GM19463 (cell line): ENCODE data around the gene CORIN.
"Not testable (repeated sequence)": the region's sequence is repeated elsewhere in the genome, so short reads cannot be mapped to it uniquely, and the experiment has no call there.

Experiments used
- ATAC-seq: cut with Tn5 transposase; IDR thresholded peaks from one replicate; pipeline ENCODE4 v1.9.1; 2021; ENCODE audit warnings: mild to moderate bottlenecking, moderate library complexity; ENCODE audit not compliant: unreplicated experiment

Gene CORIN

DNA sequence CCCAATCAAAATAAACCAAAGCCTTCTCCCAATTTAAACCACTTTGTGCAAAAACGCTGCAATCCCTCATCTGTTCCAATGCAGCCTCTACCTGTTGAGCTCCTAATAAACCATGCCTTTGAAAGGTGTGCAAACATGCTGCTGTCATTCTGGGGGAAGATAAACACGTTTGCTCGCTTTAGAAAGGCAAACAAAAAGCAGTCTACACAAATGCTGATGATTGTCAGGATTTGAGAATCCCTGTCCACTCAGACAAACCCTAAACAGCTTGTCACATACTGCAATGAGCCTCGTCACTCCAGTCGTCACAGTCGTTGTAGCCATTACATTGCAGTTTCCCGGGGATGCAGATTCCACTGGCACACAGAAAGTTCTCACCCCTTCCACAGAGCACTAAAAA is 145.2 kb downstream of the CORIN start:
- no peak for ATAC-seq

DNA sequence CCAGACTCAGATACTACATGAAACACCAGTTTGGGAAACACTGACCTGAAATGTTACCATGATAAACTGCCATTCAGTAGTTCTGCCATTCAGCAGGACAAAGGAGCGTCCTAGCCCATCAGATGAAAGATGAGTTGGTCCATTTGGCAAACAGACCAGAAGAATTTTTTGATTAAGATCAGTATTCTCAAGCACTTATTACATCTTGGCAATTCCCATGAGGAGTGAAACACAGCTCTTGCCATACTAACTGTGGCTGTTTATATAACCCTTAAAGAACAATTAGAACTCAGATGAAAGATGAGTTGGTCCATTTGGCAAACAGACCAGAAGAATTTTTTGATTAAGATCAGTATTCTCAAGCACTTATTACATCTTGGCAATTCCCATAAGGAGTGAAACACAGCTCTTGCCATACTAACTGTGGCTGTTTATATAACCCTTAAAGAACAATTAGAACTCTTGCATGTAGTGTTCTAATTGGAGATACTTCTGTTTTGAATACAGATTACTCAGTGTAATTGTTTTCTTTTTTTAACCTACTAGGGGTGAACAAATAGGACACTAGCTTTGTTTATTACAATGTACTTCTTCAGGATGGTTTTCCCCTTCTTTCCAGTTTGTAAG is 146.0 kb downstream of the CORIN start:
- not testable (repeated sequence) for ATAC-seq

DNA sequence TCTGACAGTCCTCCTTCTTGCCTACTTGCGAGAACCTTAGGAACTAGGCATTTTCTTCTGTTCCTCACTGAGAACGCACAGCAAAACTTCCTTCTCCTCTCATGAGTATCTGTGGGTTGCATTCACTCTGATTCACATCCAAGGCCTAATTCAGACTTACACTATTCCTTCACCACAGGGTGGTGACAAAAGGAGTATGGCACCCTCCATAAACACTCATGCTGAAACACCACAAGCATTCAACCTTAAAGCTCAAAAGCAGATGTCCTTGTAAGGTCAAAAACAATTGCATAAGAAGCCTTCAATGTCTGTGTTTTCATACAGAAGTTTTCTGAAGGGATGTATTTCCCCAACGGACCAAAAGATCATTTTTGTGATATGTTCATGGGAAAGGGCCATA is 147.3 kb downstream of the CORIN start:
- ATAC-seq = peak; percentile 68

DNA sequence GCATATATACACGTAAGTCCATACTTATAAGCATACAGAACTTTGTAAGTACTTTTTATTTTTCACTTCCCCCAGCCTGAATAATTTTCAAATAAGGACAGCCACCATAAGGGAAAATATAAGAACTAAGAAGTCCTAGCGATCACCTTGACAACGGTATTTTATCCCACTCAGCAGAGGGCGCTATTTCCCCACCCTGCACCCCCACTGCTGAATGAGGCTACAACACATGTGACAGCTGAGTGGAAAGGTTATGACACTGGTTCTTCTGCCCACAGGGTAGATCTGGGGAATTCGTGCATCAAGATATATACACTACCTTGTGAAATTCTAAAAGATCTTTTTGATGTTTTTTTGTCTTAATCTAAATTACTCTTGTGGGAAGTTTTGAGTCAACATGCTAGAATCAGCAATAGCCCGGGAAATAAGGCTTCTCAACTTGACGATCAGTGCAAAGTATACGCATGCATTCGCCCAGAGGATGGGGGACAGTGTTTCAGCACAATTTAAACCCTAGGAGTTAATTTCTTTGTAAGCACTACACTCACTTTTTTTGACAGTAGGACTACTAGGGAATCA is 151.5 kb downstream of the CORIN start:
- ATAC-seq = peak; percentile 71

DNA sequence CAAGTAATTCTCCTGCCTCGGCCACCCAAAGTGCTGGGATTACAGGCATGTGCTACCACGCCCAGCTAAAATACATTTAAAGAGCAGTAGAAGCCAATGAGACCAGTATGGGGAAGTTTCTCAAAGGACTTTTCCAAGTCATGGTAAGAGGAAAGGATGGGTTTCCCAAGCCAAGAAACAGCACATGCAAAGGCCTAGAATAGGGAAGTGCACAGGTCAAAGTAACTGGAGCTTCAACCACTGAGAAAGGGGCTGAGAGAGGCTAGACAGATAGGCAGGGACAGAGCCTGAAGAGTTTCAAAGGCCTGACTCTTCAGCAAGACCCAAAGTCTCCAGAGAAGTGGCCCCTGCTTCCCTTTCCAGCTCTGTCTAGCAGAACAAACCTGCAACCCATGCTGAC is 162.1 kb downstream of the CORIN start:
- ATAC-seq = no peak

DNA sequence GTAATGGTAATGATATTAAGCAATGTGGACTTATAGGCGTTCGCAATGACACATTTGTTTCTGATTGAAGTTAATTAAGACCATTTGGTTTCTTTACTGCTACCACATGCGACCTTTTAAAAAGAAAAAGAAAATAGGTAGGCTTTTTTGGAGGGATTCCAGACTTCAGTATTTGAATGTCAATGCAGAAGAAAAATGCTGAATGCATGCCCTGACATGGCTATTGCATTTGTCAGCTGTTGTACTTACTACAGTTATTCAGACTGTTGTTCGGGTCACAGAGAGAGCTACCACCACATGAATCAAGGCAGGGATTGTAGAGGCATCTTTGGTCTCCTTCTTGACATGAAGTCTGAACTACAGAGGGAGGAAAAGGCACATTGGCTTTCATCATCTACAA is 163.7 kb downstream of the CORIN start:
- no peak for ATAC-seq

DNA sequence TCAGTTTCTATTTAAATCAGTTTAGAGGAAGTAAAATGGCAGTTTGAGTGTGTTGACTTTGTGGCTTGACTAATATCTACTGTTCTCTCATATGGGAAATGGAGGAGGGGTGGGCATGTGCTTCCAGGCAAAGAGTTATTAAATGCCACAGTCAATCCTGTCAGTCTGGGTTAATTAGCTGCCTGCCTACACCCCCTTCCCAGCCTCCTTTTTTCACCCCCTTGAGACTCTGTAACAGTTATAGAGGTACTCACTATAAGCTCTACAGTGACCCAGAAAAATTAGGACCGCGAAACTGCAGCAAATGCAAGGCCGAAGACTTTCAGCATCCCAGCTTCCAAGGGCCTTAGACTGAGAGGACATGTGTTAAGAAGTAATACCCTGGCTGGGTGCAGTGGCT is 165.2 kb downstream of the CORIN start:
- no peak for ATAC-seq

DNA sequence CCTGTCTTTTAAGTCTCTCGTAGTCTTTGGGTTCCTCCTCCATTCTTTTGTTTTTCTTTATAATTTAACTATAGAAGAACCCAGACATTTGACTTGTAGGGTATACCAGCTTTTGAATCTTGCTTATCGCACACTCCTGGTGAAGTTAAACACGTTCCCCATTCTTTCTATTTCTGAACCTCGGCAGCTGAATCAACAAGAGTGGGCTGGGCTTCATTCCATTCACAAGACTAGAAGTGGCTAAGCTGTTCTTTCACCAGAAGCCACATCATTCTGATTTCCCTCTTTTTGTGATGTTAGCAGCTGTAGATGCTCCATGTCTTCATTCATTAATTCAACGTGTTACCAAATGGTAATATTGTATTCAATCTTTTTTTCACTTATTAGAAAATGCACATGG is 167.9 kb downstream of the CORIN start:
- no peak for ATAC-seq

DNA sequence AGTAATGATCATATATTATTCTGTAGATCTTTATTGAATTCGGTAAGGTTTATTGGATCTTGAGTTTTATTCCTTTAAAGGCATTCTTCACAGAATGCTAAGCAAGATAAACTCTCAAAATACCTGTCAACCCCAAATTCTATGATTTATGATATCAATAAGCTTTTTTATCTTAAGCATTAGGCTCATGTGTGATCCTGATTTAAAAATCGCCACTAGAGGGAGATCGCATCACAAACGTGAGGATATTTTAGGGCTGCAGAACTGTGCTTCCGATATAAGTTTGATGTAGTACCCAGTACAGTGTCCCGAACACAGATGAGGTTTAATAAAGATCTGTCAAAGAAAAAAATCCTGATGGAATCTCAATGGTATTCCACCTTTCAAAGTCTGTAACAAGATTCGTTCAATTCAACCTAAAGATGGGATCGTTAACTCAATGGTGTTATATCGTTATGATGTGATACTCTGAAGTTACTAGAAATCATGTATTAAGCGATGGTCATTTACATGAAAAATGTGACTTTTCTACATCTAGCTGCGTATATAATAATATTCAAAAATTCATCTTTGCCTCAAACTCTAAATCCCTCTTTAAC is 169.0 kb downstream of the CORIN start:
- ATAC-seq = peak; percentile 71

DNA sequence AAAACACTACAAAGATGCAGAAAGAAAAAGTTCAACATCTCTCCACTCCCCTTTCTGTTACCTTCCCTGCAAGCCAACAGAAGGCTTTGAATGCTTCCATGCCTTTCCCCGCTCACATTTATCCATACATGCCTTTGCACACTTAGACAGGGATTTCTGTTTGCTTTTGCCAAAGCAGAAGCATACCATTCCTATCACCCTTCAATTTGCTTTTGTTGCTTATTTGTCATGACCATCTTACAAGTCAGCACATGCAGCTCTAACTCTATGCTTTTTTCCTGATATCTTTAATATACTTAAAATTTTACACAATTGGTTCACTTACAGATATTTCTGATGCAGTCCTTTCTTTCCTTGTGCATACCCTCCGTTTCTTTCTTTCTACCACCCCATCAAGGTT is 169.6 kb downstream of the CORIN start:
- ATAC-seq = no peak

DNA sequence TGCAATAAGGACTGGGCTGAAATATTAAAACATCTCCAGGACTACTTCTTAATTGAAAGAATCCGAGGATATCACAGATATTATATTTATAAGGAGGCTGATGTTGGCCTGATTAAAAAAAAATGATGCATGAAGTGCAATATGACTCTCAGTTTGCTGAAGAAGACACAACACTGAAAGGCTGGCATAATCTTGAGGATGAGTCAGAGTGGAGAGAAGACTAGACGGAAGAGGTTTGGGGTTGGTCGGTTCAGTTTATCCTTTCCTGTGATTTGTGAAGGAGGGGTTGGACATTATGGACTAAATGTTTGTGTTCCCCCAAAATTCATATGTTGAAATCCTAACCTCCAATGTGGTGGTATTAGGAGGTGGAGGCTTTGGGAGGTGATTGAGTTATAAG is 170.3 kb downstream of the CORIN start:
- ATAC-seq = no peak

DNA sequence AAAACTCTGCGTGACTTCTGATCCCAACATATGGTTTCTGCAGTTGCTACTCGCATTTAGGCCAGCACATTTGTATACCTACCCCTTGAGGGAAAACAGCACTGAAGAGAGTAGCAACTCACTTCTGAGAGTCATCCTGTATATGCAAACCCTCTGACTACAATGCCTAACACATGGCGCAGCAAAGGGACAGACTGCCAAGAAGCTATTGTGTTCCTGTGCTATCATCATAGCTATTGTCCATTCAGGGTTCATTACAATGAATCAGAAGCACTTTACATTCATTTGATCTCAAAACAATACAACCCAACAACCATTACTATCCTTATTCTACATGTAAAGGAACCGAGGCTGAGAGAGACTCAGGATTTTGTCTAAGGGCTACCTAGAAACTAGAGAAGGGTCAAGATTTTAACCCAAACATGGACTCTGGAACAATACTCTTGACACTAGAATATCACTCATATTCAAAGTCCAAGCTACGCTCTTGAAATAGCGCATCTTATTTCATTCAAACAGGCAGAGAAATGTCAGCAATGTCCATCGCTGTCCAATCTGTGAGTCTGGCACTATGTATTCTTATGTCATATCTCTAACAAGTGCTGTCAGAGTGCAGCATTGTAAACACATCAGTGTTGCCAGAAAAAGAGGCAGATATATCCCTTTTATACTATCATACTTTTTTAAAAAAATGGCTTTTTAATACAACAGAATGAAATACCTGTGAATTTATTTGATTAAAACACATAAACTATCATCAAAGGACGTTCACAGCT is 173.6 kb downstream of the CORIN start:
- ATAC-seq = no peak

DNA sequence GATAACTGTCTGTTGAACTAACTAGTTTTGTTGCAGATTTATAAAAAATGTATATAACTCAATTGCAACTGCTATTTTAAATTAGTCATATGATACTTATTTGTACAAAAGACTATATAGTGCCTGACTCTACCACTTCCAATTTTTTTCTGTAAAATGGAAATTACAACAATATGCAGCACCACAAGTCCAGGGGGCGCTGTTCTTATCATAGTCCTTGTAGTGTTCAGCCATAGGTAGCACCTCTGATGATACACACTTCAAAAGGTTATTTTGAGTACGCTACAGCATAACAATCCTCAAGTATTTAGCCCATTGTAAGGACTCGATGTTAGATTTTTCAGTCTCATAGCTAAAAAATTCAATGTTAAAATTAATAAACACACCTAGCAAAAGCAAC is 174.9 kb downstream of the CORIN start:
- no peak for ATAC-seq

DNA sequence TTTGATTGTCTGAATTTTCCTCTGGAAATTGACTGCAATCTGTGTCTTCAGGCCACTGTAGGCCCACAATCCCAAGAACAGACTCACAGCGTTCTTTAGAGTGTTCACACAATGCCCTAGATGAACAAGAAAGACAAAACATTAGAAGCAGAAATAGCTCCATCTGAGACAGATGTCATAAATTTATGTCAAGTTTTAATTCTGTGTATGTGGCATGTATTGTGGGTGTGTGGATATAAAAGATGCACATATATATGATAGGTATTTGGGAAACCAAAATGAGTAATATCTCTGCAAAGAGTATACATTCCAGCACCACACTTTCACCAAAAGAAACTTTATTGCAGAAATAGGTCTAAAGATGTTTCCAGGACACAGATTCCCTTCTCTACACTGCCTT is 176.1 kb downstream of the CORIN start:
- no peak for ATAC-seq

DNA sequence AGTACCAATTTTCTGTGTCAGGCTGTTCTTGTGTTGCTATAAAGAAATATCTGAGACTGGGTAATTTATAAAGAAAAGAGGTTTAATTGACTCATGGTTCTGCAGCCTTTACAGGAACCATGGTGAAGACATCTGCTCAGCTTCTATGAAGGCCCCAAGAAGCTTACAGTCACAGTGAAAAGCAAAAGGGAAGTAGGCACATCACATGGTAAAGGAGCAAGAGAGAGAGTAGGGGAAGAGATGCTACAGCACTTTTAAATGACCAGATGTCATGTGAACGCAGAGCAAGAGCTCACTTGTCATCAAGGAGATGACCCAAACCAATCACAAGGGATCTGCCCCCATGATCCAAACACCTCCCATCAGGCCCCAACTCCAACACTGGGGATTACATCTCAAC is 178.5 kb downstream of the CORIN start:
- no peak for ATAC-seq

DNA sequence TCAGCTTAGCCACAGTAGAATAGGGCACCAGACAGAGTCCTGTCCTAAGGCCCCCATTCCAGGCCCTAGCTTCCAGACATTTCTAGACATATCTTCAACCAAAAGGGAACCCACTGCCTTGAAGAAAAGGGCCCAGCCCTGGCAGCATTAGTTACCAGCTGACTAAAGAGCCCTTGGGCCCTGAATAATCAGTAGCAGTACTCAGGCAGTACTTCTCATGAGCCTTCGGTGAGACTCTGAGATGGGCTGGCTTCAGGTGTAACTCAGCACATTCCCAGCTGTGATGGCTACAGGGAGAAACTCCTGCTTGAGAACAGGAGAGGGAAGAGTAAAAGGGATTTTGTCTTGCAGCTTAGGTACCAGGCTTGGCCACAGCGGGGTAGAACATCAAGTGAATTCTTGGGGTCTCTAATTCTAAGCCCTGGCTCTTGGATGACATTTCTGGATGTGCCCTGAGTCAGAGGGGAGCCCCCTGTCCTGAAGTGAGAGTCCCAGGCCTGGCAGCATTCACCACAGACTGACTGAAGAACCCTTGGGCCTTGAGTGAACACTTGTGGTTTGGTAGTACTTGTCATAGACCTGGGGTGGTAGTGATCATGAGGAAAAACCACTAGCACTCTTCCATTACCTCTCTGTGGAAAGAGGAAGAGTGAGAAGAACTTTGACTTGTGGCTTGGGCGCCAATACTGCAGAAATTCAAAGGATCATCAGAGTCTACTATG is 182.7 kb downstream of the CORIN start:
- ATAC-seq = no peak

DNA sequence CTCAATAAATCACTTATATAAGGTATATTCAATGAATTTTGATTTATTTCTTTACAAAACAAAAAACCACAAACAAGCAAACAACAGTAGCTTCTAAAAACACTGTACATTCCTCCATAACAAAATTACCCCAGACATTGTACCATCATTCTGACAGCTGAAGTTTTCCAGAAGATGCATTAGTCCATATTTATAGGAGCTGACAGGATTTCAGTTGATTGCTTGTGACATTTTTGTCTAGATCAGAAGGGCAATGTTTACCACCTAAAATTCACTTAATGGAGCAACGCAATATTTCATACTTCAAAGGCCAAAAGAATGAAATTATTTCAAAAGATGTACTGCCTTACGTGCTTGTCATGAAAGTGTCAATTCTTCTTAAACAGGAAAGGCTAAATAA is 185.8 kb downstream of the CORIN start:
- no peak for ATAC-seq

DNA sequence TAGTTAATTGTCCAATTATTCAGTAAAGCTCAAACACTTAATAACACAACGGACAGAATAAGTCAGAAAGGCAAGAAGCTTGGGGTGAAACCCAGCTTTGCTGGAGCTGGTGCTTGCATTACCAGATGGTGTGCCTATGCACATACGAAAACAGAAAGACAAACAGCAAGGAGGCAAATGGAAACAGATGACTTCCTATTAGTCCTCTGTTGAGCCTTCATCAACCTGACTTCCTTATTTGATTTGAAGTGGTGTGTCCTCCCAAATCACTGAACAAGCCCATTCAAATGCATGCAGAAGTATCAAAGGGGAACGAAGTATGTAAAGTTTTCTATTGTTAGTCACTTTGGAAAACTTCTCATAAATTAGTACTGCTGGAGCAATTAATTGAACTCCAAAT is 186.6 kb downstream of the CORIN start:
- no peak for ATAC-seq

DNA sequence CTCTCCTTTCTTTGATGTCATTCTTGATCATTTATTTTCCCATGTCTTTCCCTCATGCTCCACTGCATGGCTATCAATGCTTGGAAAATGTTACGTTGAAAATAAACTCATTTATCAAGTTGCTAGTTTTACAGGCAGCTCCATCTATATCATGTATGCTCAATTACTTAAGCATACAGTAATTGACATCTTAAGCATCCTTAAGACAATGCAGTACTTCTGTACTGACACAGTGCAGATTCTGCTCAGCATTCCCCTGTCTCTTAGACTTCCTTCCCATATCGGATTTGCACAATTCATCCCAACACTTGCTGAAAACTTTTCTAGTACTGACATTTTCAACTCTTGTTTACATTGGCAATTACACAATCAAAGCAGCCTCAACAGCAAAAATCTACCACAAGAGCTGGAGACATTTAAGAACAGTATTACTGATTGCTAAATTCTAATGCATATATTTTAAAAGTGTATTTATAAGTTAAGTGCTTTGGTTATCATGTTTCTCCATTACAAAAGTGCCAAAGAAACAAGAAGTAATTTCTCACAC is 187.2 kb downstream of the CORIN start:
- no peak for ATAC-seq

DNA sequence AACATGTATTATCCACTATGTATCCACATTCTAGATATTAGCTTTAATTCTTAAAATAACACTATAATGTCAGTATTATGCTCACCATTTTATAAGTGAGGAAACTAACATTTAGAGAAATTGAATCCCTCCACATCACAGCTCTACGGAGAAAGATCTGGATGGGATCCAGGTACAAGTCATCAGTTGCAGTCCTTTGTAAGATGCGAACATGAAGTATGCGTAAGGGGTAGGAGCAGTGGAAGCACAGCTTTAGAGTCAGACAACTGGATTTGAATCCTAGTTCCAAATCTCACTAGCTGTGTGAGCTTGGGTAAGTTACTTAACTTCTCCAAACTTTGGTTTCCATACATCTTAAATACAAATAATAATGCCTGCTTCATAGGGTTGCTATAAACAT is 190.3 kb downstream of the CORIN start:
- ATAC-seq = no peak

DNA sequence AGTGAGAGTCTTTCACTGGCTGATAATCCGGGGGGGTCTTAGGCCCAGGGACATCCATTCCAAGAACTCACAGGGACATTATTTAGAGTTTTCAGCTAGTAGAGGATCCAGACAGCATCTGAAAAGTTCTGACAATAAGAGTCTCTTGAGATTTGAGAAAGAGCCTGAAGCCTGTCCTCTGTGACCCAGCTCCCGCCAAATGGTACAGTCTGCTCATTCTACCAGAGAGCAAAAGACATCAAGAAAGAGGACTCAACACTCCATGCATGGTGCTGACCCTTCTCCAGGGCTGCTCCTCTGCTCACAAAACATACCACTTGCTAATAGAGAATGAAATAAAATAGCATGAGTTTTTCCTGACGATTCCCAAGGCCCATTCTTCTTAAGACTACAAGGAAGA is 190.8 kb downstream of the CORIN start:
- no peak for ATAC-seq
